Inflammatory macrophage treated with lipopolysaccharide for 4 hours (primary cell): ENCODE results near the gene ETV7.

Experiments
- DNase-seq: peaks from one replicate; pipeline ENCODE4 v3.0.0-alpha.2; 2020

Gene ETV7

DNA sequence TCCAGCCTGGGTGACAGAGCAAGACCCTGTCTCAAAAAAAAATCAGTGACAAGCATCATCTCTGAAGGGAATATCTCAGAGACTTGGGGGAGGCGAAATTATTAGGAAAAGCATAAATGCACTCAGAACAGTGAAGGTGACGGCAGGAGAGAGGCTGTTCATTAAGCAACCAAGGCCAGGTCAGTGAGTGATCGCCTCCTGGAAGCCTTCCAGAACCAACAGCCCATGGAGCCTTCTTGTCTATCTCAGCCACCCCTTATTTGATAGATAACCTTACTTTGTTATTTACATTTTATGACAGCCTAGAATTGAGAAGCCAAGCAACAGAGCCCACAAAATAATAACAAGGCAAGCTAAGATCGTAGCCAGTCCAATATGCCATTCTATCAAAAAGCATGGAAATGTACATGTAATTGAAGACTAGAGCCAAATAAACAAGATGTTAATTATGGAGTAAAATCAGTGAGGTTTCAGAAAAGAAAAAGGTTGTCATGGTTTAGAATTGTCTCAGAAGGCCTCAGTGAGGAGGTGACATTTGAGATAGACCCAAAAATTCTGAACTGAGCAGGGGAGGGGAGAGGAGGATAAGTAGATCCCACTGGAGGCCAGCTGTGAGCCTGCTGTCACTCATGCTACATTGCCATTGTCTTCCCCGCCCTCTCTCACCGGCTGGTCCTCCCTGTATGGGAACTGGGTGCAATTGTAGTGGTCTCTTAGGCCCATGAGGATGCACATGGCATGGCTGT is 68.6 kb downstream of the ETV7 start:
- DNase-seq: no peak

DNA sequence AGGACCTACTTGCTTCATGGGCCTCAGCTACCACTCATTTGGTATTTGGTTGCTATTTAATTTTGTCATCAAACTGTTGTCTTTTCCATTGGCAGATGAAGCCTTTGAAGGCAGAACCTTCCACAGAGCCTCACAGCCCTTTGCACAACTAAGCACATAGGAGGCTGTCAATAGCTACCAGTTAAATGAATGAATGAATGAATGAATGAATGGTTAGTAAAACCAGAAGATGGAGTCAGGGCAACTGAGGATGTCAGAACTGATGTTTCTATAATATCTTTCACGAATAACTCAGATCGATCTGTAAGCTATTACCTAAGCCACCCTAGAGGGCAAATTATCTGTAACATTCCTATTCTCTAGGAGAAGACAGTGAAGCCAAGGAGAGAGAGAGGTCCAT is 69.8 kb downstream of the ETV7 start:
- DNase-seq: no peak
